ENCODE results near the gene TTLL1.

TTLL1 gene

DNA sequence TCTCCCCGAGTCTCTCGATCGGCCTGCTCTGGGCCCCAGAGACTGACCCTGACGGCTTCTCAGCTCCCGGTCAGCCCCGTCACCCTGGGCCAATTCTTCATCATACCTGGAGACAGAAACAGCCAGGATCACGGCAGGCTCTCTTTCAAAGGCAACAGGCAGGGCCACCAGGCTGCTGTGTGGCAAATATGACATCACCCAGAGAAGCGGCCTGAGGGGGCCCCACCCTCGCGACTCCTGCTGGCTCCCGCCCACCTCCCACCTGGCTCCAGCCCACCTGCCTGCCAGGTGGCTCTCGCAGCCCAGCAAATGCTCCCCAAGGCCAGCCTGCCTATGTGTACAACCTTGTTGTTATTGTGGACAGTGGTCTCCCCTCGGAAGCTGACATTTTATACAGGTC lies 49.4 kb downstream of the TTLL1 start:
- Histone ChIP-seq H3K27ac (ENCODE audit: low read length) (no peak overlapping the region), H3K27me3 (ENCODE audit: insufficient read depth, low read length, poor library complexity) (no peaks in the 10 kb centered on the region), H3K79me2 (ENCODE audit: insufficient read depth, low read length) (no peaks in the 10 kb centered on the region), H3K4me2 (ENCODE audit: insufficient read depth, low read length) (no peak overlapping the region), H3K9ac (ENCODE audit: low read depth, low read length) (no peak overlapping the region), H4K20me1 (ENCODE audit: insufficient read depth, low read length) (no peaks in the 10 kb centered on the region), H2AFZ (ENCODE audit: low read depth, low read length) (no peak overlapping the region), H3K9me3 (ENCODE audit: insufficient read depth, low read length, severe bottlenecking) (no peaks in the 10 kb centered on the region), H3K4me3 (ENCODE audit: low read depth in 1 of 2, low read length in 2 of 2) (no peak overlapping the region), H3K4me1 (ENCODE audit: insufficient read depth, low read length) (no peaks in the 10 kb centered on the region), H3K36me3 (ENCODE audit: insufficient read depth, low read length) (no peaks in the 10 kb centered on the region)
- no peak for DNase-seq
- TF ChIP-seq EZH2 (IDR thresholded peaks at IDR 0.05; ENCODE audit: borderline replicate concordance, low read depth, low read length, severe bottlenecking) (no peak), CTCF (IDR thresholded peaks at IDR 0.05; ENCODE audit: borderline replicate concordance, extremely low read depth, low read length, poor library complexity, severe bottlenecking) (no peak)
- ATAC-seq (ENCODE audit: insufficient read depth, low read depth), result no peak

GRCh38 chr22:43038325-43038724 lies 50.9 kb downstream of the TTLL1 start:
- DNase-seq, result no peak
- no peaks in the 10 kb centered on the region for H3K9me3 ChIP-seq (ENCODE audit: insufficient read depth, low read length, severe bottlenecking)
- no peak for TF ChIP-seq EZH2 (IDR thresholded peaks at IDR 0.05; ENCODE audit: borderline replicate concordance, low read depth, low read length, severe bottlenecking)
- no peak for TF ChIP-seq CTCF (IDR thresholded peaks at IDR 0.05; ENCODE audit: borderline replicate concordance, extremely low read depth, low read length, poor library complexity, severe bottlenecking)
- no peaks in the 10 kb centered on the region for H3K36me3 ChIP-seq (ENCODE audit: insufficient read depth, low read length)
- H2AFZ ChIP-seq (ENCODE audit: low read depth, low read length), result no peak overlapping the region
- no peaks in the 10 kb centered on the region for H3K79me2 ChIP-seq (ENCODE audit: insufficient read depth, low read length)
- H3K4me1 ChIP-seq (ENCODE audit: insufficient read depth, low read length), result no peaks in the 10 kb centered on the region
- no peak overlapping the region for H3K9ac ChIP-seq (ENCODE audit: low read depth, low read length)
- H4K20me1 ChIP-seq (ENCODE audit: insufficient read depth, low read length), result no peaks in the 10 kb centered on the region
- no peaks in the 10 kb centered on the region for H3K27me3 ChIP-seq (ENCODE audit: insufficient read depth, low read length, poor library complexity)
- H3K4me3 ChIP-seq (ENCODE audit: low read depth in 1 of 2, low read length in 2 of 2), result no peak overlapping the region
- no peak for ATAC-seq (ENCODE audit: insufficient read depth, low read depth)
- no peak overlapping the region for H3K4me2 ChIP-seq (ENCODE audit: insufficient read depth, low read length)
- H3K27ac ChIP-seq (ENCODE audit: low read length), result no peak overlapping the region

DNA sequence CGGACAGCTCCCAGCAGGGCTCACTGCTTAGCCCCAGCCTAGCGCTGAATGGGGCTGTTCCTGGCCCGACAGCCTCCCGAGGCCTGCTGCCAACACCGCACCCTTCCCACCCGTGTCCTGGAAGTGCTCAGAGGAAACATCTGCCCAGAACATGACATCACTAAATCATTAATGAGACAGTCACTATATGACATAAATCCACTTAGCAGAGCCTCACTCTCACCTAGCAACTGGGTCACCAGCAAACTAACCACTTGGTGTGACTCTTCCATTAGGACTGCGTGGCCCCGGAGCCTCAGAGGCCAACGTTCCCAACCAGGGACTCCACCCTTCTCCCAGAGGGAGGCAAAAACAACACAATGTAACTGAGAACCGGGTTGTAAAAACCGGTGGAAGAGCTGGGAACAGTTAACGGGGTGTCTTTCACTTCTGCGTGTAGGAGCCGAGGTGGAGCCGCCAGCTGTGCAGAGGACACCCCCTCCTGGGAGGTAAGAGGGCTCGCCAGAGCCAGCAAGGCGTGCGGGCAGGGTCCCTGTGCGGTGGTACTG lies 52.8 kb downstream of the TTLL1 start:
- Histone ChIP-seq H3K9me3 (ENCODE audit: insufficient read depth, low read length, severe bottlenecking) (no peaks in the 10 kb centered on the region), H3K79me2 (ENCODE audit: insufficient read depth, low read length) (no peaks in the 10 kb centered on the region), H3K27me3 (ENCODE audit: insufficient read depth, low read length, poor library complexity) (no peaks in the 10 kb centered on the region), H3K9ac (ENCODE audit: low read depth, low read length) (no peak overlapping the region), H3K4me2 (ENCODE audit: insufficient read depth, low read length) (no peak overlapping the region), H2AFZ (ENCODE audit: low read depth, low read length) (no peak overlapping the region), H4K20me1 (ENCODE audit: insufficient read depth, low read length) (no peaks in the 10 kb centered on the region), H3K27ac (ENCODE audit: low read length) (no peak overlapping the region), H3K4me3 (ENCODE audit: low read depth in 1 of 2, low read length in 2 of 2) (no peak overlapping the region), H3K36me3 (ENCODE audit: insufficient read depth, low read length) (no peaks in the 10 kb centered on the region), H3K4me1 (ENCODE audit: insufficient read depth, low read length) (no peaks in the 10 kb centered on the region)
- DNase-seq (no peak), ATAC-seq (ENCODE audit: insufficient read depth, low read depth) (no peak)
- TF ChIP-seq CTCF (IDR thresholded peaks at IDR 0.05; ENCODE audit: borderline replicate concordance, extremely low read depth, low read length, poor library complexity, severe bottlenecking) (no peak), EZH2 (IDR thresholded peaks at IDR 0.05; ENCODE audit: borderline replicate concordance, low read depth, low read length, severe bottlenecking) (no peak)

DNA sequence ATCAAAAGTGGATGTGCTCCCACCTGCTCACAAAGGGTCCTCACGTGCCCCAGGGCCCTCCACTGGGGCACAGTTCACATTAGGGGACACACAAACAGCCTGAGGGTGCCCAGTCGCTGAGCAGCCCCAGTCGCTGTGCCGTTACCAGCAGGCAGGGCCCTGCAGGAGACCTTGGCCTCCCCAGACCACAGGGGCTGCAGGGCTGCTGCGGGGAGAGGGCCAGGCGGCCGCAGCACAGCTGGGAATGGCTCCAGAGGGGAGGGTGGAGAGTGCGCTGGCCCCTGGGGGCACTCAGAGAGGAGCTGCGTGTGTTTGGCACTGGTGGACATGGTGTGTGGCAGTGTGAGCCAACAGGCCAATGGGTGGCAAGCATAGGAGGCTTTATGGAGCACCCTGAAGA lies 53.9 kb downstream of the TTLL1 start:
- ATAC-seq (ENCODE audit: insufficient read depth, low read depth), result no peak
- Histone ChIP-seq H2AFZ (ENCODE audit: low read depth, low read length) (no peak overlapping the region), H3K4me1 (ENCODE audit: insufficient read depth, low read length) (no peaks in the 10 kb centered on the region), H3K79me2 (ENCODE audit: insufficient read depth, low read length) (no peaks in the 10 kb centered on the region), H4K20me1 (ENCODE audit: insufficient read depth, low read length) (no peaks in the 10 kb centered on the region), H3K36me3 (ENCODE audit: insufficient read depth, low read length) (no peaks in the 10 kb centered on the region), H3K27me3 (ENCODE audit: insufficient read depth, low read length, poor library complexity) (no peaks in the 10 kb centered on the region), H3K4me2 (ENCODE audit: insufficient read depth, low read length) (no peak overlapping the region), H3K4me3 (ENCODE audit: low read depth in 1 of 2, low read length in 2 of 2) (no peak overlapping the region), H3K9ac (ENCODE audit: low read depth, low read length) (no peak overlapping the region), H3K9me3 (ENCODE audit: insufficient read depth, low read length, severe bottlenecking) (no peaks in the 10 kb centered on the region), H3K27ac (ENCODE audit: low read length) (no peak overlapping the region)
- no peak for DNase-seq
- TF ChIP-seq CTCF (IDR thresholded peaks at IDR 0.05; ENCODE audit: borderline replicate concordance, extremely low read depth, low read length, poor library complexity, severe bottlenecking) (no peak), EZH2 (IDR thresholded peaks at IDR 0.05; ENCODE audit: borderline replicate concordance, low read depth, low read length, severe bottlenecking) (no peak)
